B cell (primary cell): Measurements from ENCODE around the gene ABCC5. TPM values are rescaled to one million over a fixed set of nuclear protein-coding genes. Genes with fewer than 3 reads are reported as not detected.

Source experiments
- ATAC-seq: fragments of 200-7000 bp; cut with Tn5 transposase; one replicate; pipeline ENCODE4 v1.10.0; 2021; ENCODE audit warnings: low read depth, mild to moderate bottlenecking, moderate number of reproducible peaks, moderate library complexity
- CTCF ChIA-PET: fragments of 350-600 bp; sonication (Branson Sonifier 250); formaldehyde crosslinking; loops from one replicate; lab custom pipeline; 2021; ENCODE audit warnings: antibody characterized with exemption, inconsistent platforms; lab: Charles Lee
- POLR2A ChIA-PET: fragments of 350-600 bp; sonication (Branson Sonifier 250); formaldehyde crosslinking; loops from one replicate; lab custom pipeline; 2021; ENCODE audit warnings: antibody characterized with exemption; lab: Charles Lee
- DNase-seq: peaks from one replicate; pipeline ENCODE4 v3.0.0; 2013
- H2AFZ ChIP-seq: 2 replicates; pipeline ENCODE4 v1.6.1; 2012; ENCODE audit warnings: mild to moderate bottlenecking, low read depth, low read length; ENCODE audit not compliant: insufficient read depth, poor library complexity, severe bottlenecking
- H3K27ac ChIP-seq, 2 donors: 1 replicate in 1 of 2; 2 replicates in 1 of 2; pipeline ENCODE4 v1.5.1; 2012 to 2013; ENCODE audit warnings: low read length in 2 of 2, mild to moderate bottlenecking in 2 of 2, moderate library complexity in 1 of 2
- H3K27me3 ChIP-seq, 4 experiments: fragments of 200-600 bp in 1 of 4; sonication (generic) in 1 of 4; replicated peaks in 1 of 4; 1 replicate in 2 of 4; 2 replicates in 2 of 4; pipeline versions ENCODE4 v1.6.1 to v1.7.0; 2013 to 2016; ENCODE audit warnings: low read length in 3 of 4, mild to moderate bottlenecking in 2 of 4, mixed read lengths in 1 of 4, moderate library complexity in 1 of 4; ENCODE audit not compliant: insufficient read depth in 4 of 4, control insufficient read depth in 3 of 4; ENCODE audit errors: control extremely low read depth in 1 of 4
- H3K36me3 ChIP-seq, 2 experiments: replicated peaks in 1 of 2; 1 replicate in 1 of 2; 2 replicates in 1 of 2; pipeline versions ENCODE4 v1.6.1 to v1.7.1; 2013; ENCODE audit warnings: low read length in 1 of 2; ENCODE audit not compliant: insufficient read depth in 2 of 2, control insufficient read depth in 1 of 2; ENCODE audit errors: control extremely low read depth in 1 of 2, extremely low read depth in 1 of 2
- H3K4me1 ChIP-seq, 2 donors: fragments of 200-600 bp in 1 of 2; sonication (generic) in 1 of 2; 1 replicate in 1 of 2; 2 replicates in 1 of 2; pipeline versions ENCODE4 v1.5.1 to v1.6.1; 2013 to 2017; ENCODE audit warnings: low read length in 2 of 2; ENCODE audit not compliant: control insufficient read depth in 2 of 2, insufficient read depth in 2 of 2
- H3K4me2 ChIP-seq: replicated peaks from 2 replicates; pipeline ENCODE3; 2012; ENCODE audit warnings: mild to moderate bottlenecking, low read depth, low read length; ENCODE audit not compliant: poor library complexity, severe bottlenecking
- H3K4me3 ChIP-seq, 5 experiments: fragments of 200-600 bp in 1 of 5; sonication (generic) in 1 of 5; 1 replicate in 3 of 5; 2 replicates in 2 of 5; pipeline versions ENCODE4 v1.5.1 to v1.7.0; 2011 to 2016; ENCODE audit warnings: low read length in 4 of 5, mild to moderate bottlenecking in 4 of 5, low read depth in 2 of 5, control low read depth in 1 of 5, moderate library complexity in 1 of 5; ENCODE audit not compliant: insufficient read depth in 1 of 5; ENCODE audit errors: control extremely low read depth in 1 of 5, extremely low read depth in 1 of 5
- H3K79me2 ChIP-seq: fragments of 200-600 bp; sonication (generic); one replicate; pipeline ENCODE4 v1.6.0; 2016; ENCODE audit warnings: low read length; ENCODE audit not compliant: control insufficient read depth, insufficient read depth
- H3K9ac ChIP-seq: fragments of 200-600 bp; sonication (generic); 2 replicates; pipeline ENCODE4 v1.6.1; 2017; ENCODE audit warnings: mild to moderate bottlenecking, low read length, moderate library complexity
- H3K9me3 ChIP-seq, 3 donors: one replicate each; pipeline versions ENCODE4 v1.6.1 to v1.7.1; 2013; ENCODE audit warnings: low read length in 2 of 3; ENCODE audit not compliant: control insufficient read depth in 2 of 3, insufficient read depth in 1 of 3; ENCODE audit errors: control extremely low read depth in 1 of 3
- H4K20me1 ChIP-seq: 2 replicates; pipeline ENCODE4 v1.6.0; 2012; ENCODE audit warnings: mild to moderate bottlenecking, low read length; ENCODE audit not compliant: insufficient read depth, control insufficient read depth, poor library complexity, severe bottlenecking
- H3K27ac Mint-ChIP-seq: one replicate; pipeline ENCODE4 v1.8.0; 2021; ENCODE audit warnings: mixed read lengths
- H3K27me3 Mint-ChIP-seq: one replicate; pipeline ENCODE4 v1.8.0; 2021; ENCODE audit warnings: mixed read lengths
- H3K4me1 Mint-ChIP-seq: one replicate; pipeline ENCODE4 v1.8.0; 2021; ENCODE audit warnings: mixed read lengths
- H3K4me3 Mint-ChIP-seq: one replicate; pipeline ENCODE4 v1.8.0; 2021; ENCODE audit warnings: mixed read lengths
- H3K9me3 Mint-ChIP-seq: one replicate; pipeline ENCODE4 v1.8.0; 2022; ENCODE audit warnings: mixed read lengths; ENCODE audit not compliant: insufficient read depth
- CTCF ChIP-seq: fragments of 200-600 bp; IDR thresholded peaks from one replicate; pipeline ENCODE4 v1.8.0; 2022; ENCODE audit warnings: antibody characterized with exemption, mild to moderate bottlenecking
- EZH2 ChIP-seq: IDR thresholded peaks from 2 replicates; pipeline ENCODE4 v1.6.1; 2012; ENCODE audit warnings: borderline replicate concordance, low read depth, mild to moderate bottlenecking, moderate library complexity, low read length; ENCODE audit not compliant: insufficient read depth, poor library complexity, severe bottlenecking
- whole genome bisulfite sequencing: methylation state at CpG from one replicate; pipeline ENCODE4 v1.1.5; 2013; ENCODE audit warnings: missing lambda C conversion rate; ENCODE audit not compliant: insufficient coverage; 5-methylcytosine and 5-hydroxymethylcytosine counted together
- intact Hi-C: fragments of 100-400 bp; cut with micrococcal nuclease; formaldehyde crosslinking; loops from one replicate; pipeline ENCODE4 v1.10.0; 2022
- polyA plus RNA-seq: library from polyadenylated mRNA; depleted of rRNA; stranded (reverse); fragments of >200 nt; gene quantifications from 2 replicates; pipeline ENCODE4 v1.2.3, GENCODE V29; 2012
- total RNA-seq, 2 donors: library from RNA; stranded (reverse); fragments of 120-200 nt in 1 of 2; gene quantifications; 1 replicate in 1 of 2; 2 replicates in 1 of 2; pipeline versions ENCODE4 v1.2.3 to v1.2.4, GENCODE V29; 2013 to 2022

The ABCC5 gene
- total and polyA plus RNA-seq, 2 donors (not counting 1 experiment from before 2014, with no cell fraction given) = 13.4 to 29.5 TPM

GRCh38 chr3:184037816-184038215 is 20.1 kb upstream of the ABCC5 start:
- Histone ChIP-seq H3K4me3 (no peak overlapping the region), H3K79me2 (no peaks in the 10 kb centered on the region), H3K36me3 (no peaks in the 10 kb centered on the region), H3K9me3 (no peaks in the 10 kb centered on the region), H4K20me1 (no peaks in the 10 kb centered on the region), H3K4me2 (no peak overlapping the region), H3K4me1 (no peaks in the 10 kb centered on the region), H2AFZ (no peak overlapping the region), H3K27ac (no peak overlapping the region), H3K27me3 (peaks cover 0 to 3% (median 0%) of the 10 kb centered on the region in 4 experiments), H3K9ac (no peak overlapping the region)
- intact Hi-C loops = no loop called here
- Mint-ChIP-seq H3K27me3 (peaks cover 3% of the 10 kb centered on the region), H3K27ac (no peak overlapping the region), H3K4me3 (no peak overlapping the region), H3K4me1 (no peaks in the 10 kb centered on the region), H3K9me3 (no peaks in the 10 kb centered on the region)
- ChIA-PET POLR2A (no interaction called here), CTCF (no interaction called here)
- DNase-seq (no peak), ATAC-seq (no peak)
- WGBS = 70% methylated on average over 5 of the region's 7 CpGs
- TF ChIP-seq CTCF (no peak), EZH2 (no peak)

DNA sequence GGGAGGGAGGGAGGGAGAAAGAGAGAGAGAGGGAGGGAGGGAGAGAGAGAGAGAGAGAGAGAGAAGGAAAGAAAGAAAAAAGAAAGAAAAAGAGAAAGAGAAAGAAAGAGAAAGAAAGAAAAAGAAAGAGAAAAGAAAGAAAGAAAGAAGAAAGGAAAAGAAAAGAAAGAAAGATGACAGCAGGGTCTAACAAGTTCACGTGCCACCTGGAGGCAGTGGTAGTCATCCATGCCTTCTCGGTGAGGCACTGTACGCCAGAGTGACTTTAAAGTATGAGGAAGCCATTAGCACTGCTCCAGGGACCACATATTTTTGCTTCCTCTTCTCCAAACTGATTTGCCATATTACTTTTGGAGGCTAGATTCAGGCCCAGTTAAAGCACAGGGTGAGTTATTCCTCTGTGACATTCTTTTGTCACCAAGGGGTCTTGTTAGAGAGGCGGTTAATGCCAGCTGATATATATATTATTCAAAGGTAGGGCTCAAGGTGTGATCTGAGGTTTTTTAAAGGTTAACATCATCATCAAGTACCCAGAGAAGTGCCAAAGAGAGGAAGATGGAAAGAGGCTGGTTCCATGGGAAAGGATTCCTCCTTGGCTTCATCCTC is 13.6 kb upstream of the ABCC5 start, which contains the start of gene HTR3D:
Gene HTR3D, plus strand, starts transcription at position 556 of the 606 bp plus-strand sequence. Its CDS starts 0 bp downstream, at position 556.
- H3K4me1 Mint-ChIP-seq = no peaks in the 10 kb centered on the region
- H4K20me1 ChIP-seq = no peaks in the 10 kb centered on the region
- no peak within 1 kb of the TSS for H3K27ac ChIP-seq
- ATAC-seq (no peak), DNase-seq (no peak)
- H3K4me1 ChIP-seq = no peaks in the 10 kb centered on the region
- no peaks in the 10 kb centered on the region for H3K79me2 ChIP-seq
- ChIA-PET CTCF (no interaction called here), POLR2A (no interaction called here)
- no peaks in the 10 kb centered on the region for H3K36me3 ChIP-seq
- no peak within 1 kb of the TSS for H3K27ac Mint-ChIP-seq
- no peak within 1 kb of the TSS for H3K4me2 ChIP-seq
- no peaks in the 10 kb centered on the region for H3K9me3 ChIP-seq
- no peak within 1 kb of the TSS for H3K4me3 Mint-ChIP-seq
- H2AFZ ChIP-seq = no peak within 1 kb of the TSS
- H3K9ac ChIP-seq = no peak within 1 kb of the TSS
- no peaks in the 10 kb centered on the region for H3K27me3 ChIP-seq
- H3K4me3 ChIP-seq = no peak within 1 kb of the TSS
- peaks cover 19% of the 10 kb centered on the region for H3K27me3 Mint-ChIP-seq
- no peaks in the 10 kb centered on the region for H3K9me3 Mint-ChIP-seq
- intact Hi-C loops = no loop called here
- TF ChIP-seq EZH2 (no peak), CTCF (no peak)
- WGBS = 31% methylated on average over 2 of the region's 4 CpGs
